ENCODE data around the gene ECHDC3. TPM values are rescaled to one million over a fixed set of nuclear protein-coding genes. Genes with fewer than 3 reads are reported as not detected.
"Not testable (repeated sequence)": the region's sequence is repeated elsewhere in the genome, so short reads cannot be mapped to it uniquely, and the experiment has no call there.

Gene ECHDC3
- total RNA-seq, 1 donor from 2014 or later = 105 TPM

GRCh38 chr10:11713963-11714362, 28.2 kb upstream of the ECHDC3 start:
- ATAC-seq (ENCODE audit: poor library complexity) (no peak), DNase-seq (no peak)
- intact Hi-C loops (cut with DNase I) = no loop called here

- intact Hi-C loops (cut with DNase I) = no loop called here
- no peak for ATAC-seq (ENCODE audit: poor library complexity)
Measured at GRCh38 chr10:11714750-11715365, 27.3 kb upstream of the ECHDC3 start.

GRCh38 chr10:11715815-11716494, 26.2 kb upstream of the ECHDC3 start:
- intact Hi-C loops (cut with DNase I) = no loop called here
- DNase-seq (no peak), ATAC-seq (ENCODE audit: poor library complexity) (no peak)

More at GRCh38 chr10:11714750-11715365, 27.3 kb upstream of the ECHDC3 start:
- DNase-seq = no peak

GRCh38 chr10:11716686-11717085, 25.5 kb upstream of the ECHDC3 start:
- DNase-seq = no peak
- intact Hi-C loops (cut with DNase I) = no loop called here
- no peak for ATAC-seq (ENCODE audit: poor library complexity)

- intact Hi-C loops (cut with DNase I) = no loop called here
- no peak for ATAC-seq (ENCODE audit: poor library complexity)
- no peak for DNase-seq
Measured at GRCh38 chr10:11719496-11720259, 22.5 kb upstream of the ECHDC3 start.

GRCh38 chr10:11720260-11720741, 21.9 kb upstream of the ECHDC3 start:
- intact Hi-C loops (cut with DNase I) = no loop called here
- DNase-seq (no peak), ATAC-seq (ENCODE audit: poor library complexity) (peak; percentile 41)

GRCh38 chr10:11721806-11722205, 20.4 kb upstream of the ECHDC3 start:
- ATAC-seq (ENCODE audit: poor library complexity) (no peak), DNase-seq (no peak)
- intact Hi-C loops (cut with DNase I) = no loop called here

GRCh38 chr10:11723359-11723758, 18.8 kb upstream of the ECHDC3 start:
- DNase-seq = no peak
- ATAC-seq (ENCODE audit: poor library complexity) = no peak
- intact Hi-C loops (cut with DNase I) = no loop called here

GRCh38 chr10:11724938-11725776, 17.0 kb upstream of the ECHDC3 start:
- DNase-seq (no peak), ATAC-seq (ENCODE audit: poor library complexity) (peak; percentile 90)
- intact Hi-C loops (cut with DNase I) = loop anchor here (5.0 kb wide), 1 partner anchor 208 kb away; no protein-coding TSS in a partner anchor

- ATAC-seq (ENCODE audit: poor library complexity) (no peak), DNase-seq (no peak)
- intact Hi-C loops (cut with DNase I) = loop anchor here (5.0 kb wide), 1 partner anchor 209 kb away; no protein-coding TSS in a partner anchor
Measured at GRCh38 chr10:11725912-11726311, 16.3 kb upstream of the ECHDC3 start.

- DNase-seq (no peak), ATAC-seq (ENCODE audit: poor library complexity) (no peak)
- intact Hi-C loops (cut with DNase I) = loop anchor here (5.0 kb wide), 1 partner anchor 210 kb away; no protein-coding TSS in a partner anchor
Measured at GRCh38 chr10:11727563-11727962, 14.6 kb upstream of the ECHDC3 start.

- intact Hi-C loops (cut with DNase I) = loop anchor here (5.0 kb wide), 1 partner anchor 211 kb away; no protein-coding TSS in a partner anchor
- ATAC-seq (ENCODE audit: poor library complexity) (no peak), DNase-seq (no peak)
Measured at GRCh38 chr10:11728353-11728752, 13.8 kb upstream of the ECHDC3 start.

GRCh38 chr10:11729790-11730315, 12.3 kb upstream of the ECHDC3 start:
- DNase-seq (no peak), ATAC-seq (ENCODE audit: poor library complexity) (peak; percentile 43)
- intact Hi-C loops (cut with DNase I) = loop anchor here (5.0 kb wide), 1 partner anchor 213 kb away; no protein-coding TSS in a partner anchor

GRCh38 chr10:11730779-11731178, 11.4 kb upstream of the ECHDC3 start:
- DNase-seq (no peak), ATAC-seq (ENCODE audit: poor library complexity) (no peak)
- intact Hi-C loops (cut with DNase I) = no loop called here

GRCh38 chr10:11736767-11737166, 5.4 kb upstream of the ECHDC3 start:
- intact Hi-C loops (cut with DNase I); ATAC-seq (ENCODE audit: poor library complexity); DNase-seq: not testable (repeated sequence)

GRCh38 chr10:11737258-11738032, 4.7 kb upstream of the ECHDC3 start:
- DNase-seq; intact Hi-C loops (cut with DNase I): not testable (repeated sequence)
- peak; percentile 44 for ATAC-seq (ENCODE audit: poor library complexity)

- intact Hi-C loops (cut with DNase I) = no loop called here
- no peak for ATAC-seq (ENCODE audit: poor library complexity)
- no peak for DNase-seq
Measured at GRCh38 chr10:11740907-11741306, 1.3 kb upstream of the ECHDC3 start.
